Middle frontal gyrus (tissue), 1 donor: ENCODE results near the gene NR1H2.
"Not testable (repeated sequence)": the region's sequence is repeated elsewhere in the genome, so short reads cannot be mapped to it uniquely, and the experiment has no call there.

ENCODE experiments used
- DNase-seq: peaks from one replicate; pipeline ENCODE4 v3.0.0-alpha.2; 2015; ENCODE audit warnings: low spot score; ENCODE audit errors: extremely low spot score

The NR1H2 gene

GRCh38 chr19:50377517-50377916 lies 1.3 kb downstream of the NR1H2 start:
- DNase-seq, result no peak

GRCh38 chr19:50378169-50378862 lies 2.1 kb downstream of the NR1H2 start:
- DNase-seq, result no peak

GRCh38 chr19:50378863-50379236 lies 2.6 kb downstream of the NR1H2 start:
- no peak for DNase-seq

GRCh38 chr19:50379602-50380001 lies 3.3 kb downstream of the NR1H2 start:
- DNase-seq, result no peak

GRCh38 chr19:50380137-50380536 lies 3.9 kb downstream of the NR1H2 start:
- no peak for DNase-seq

GRCh38 chr19:50380751-50381151 lies 4.5 kb downstream of the NR1H2 start:
- no peak for DNase-seq

- DNase-seq, result no peak
Observed at GRCh38 chr19:50381881-50382729, 5.8 kb downstream of the NR1H2 start.

GRCh38 chr19:50383001-50383851 lies 7.0 kb downstream of the NR1H2 start:
- no peak for DNase-seq

- DNase-seq, result peak; percentile 85
Observed at GRCh38 chr19:50383852-50384684, 7.8 kb downstream of the NR1H2 start, which contains the start of gene POLD1. TSS of gene POLD1 (plus strand) at chr19:50384347. CDS start at chr19:50398852, 14,505 bp downstream.

GRCh38 chr19:50384685-50385535 lies 8.7 kb downstream of the NR1H2 start:
- DNase-seq, result no peak

- no peak for DNase-seq
Observed at GRCh38 chr19:50387176-50387867, 11.1 kb downstream of the NR1H2 start.

GRCh38 chr19:50387868-50388245 lies 11.6 kb downstream of the NR1H2 start:
- DNase-seq, result no peak

- DNase-seq, result not testable (repeated sequence)
Observed at GRCh38 chr19:50390295-50390694, 14.0 kb downstream of the NR1H2 start.

- DNase-seq, result not testable (repeated sequence)
Observed at GRCh38 chr19:50390952-50391351, 14.7 kb downstream of the NR1H2 start.

GRCh38 chr19:50392759-50393158 lies 16.5 kb downstream of the NR1H2 start:
- no peak for DNase-seq

- no peak for DNase-seq
Observed at GRCh38 chr19:50393589-50393988, 17.3 kb downstream of the NR1H2 start.

- DNase-seq, result no peak
Observed at GRCh38 chr19:50394017-50394416, 17.8 kb downstream of the NR1H2 start.

- no peak for DNase-seq
Observed at GRCh38 chr19:50398675-50399367, 22.6 kb downstream of the NR1H2 start.

GRCh38 chr19:50399368-50399745 lies 23.1 kb downstream of the NR1H2 start:
- no peak for DNase-seq
